Femur (tissue), 1 donor: Measurements from ENCODE around the gene NRP2.

Experiments
- DNase-seq: peaks from one replicate; pipeline ENCODE4 v3.0.0-alpha.2; 2017

The NRP2 gene

GRCh38 chr2:205815673-205816072, 133.4 kb downstream of the NRP2 start:
- no peak for DNase-seq

GRCh38 chr2:205816268-205816667, 134.0 kb downstream of the NRP2 start:
- no peak for DNase-seq

GRCh38 chr2:205822579-205822978, 140.3 kb downstream of the NRP2 start:
- no peak for DNase-seq

GRCh38 chr2:205827809-205828365, 145.6 kb downstream of the NRP2 start:
- DNase-seq: no peak

GRCh38 chr2:205833864-205834263, 151.6 kb downstream of the NRP2 start:
- no peak for DNase-seq

GRCh38 chr2:205834796-205835195, 152.5 kb downstream of the NRP2 start:
- no peak for DNase-seq

GRCh38 chr2:205835251-205835791, 153.0 kb downstream of the NRP2 start:
- DNase-seq: no peak

- no peak for DNase-seq
These were observed 153.6 kb downstream of the NRP2 start for GRCh38 chr2:205835923-205836322.

GRCh38 chr2:205836477-205837221, 154.3 kb downstream of the NRP2 start:
- no peak for DNase-seq

GRCh38 chr2:205837663-205838062, 155.4 kb downstream of the NRP2 start:
- no peak for DNase-seq

GRCh38 chr2:205845446-205845845, 163.1 kb downstream of the NRP2 start:
- DNase-seq: no peak
